Subcutaneous abdominal adipose tissue (tissue), 5 donors: Measurements from ENCODE around the gene TCF4.

ENCODE experiments used
- H3K27ac ChIP-seq: one replicate; pipeline ENCODE4 v1.7.0; 2013; ENCODE audit warnings: low read depth, mild to moderate bottlenecking, inconsistent platforms, low read length, moderate library complexity
- H3K27me3 ChIP-seq, 5 donors: one replicate each; pipeline ENCODE4 v1.7.0; 2013; ENCODE audit warnings: low read length in 5 of 5, inconsistent platforms in 1 of 5; ENCODE audit not compliant: control insufficient read depth in 5 of 5, insufficient read depth in 4 of 5
- H3K36me3 ChIP-seq, 5 donors: one replicate each; pipeline ENCODE4 v1.7.0; 2013; ENCODE audit warnings: low read length in 5 of 5; ENCODE audit not compliant: control insufficient read depth in 5 of 5, insufficient read depth in 5 of 5
- H3K4me1 ChIP-seq, 5 donors: one replicate each; pipeline ENCODE4 v1.7.0; 2013; ENCODE audit warnings: low read length in 5 of 5, mild to moderate bottlenecking in 3 of 5, moderate library complexity in 1 of 5; ENCODE audit not compliant: control insufficient read depth in 5 of 5, insufficient read depth in 5 of 5
- H3K4me3 ChIP-seq, 5 donors: one replicate each; pipeline ENCODE4 v1.7.0; 2013; ENCODE audit warnings: low read length in 5 of 5, low read depth in 1 of 5
- H3K9ac ChIP-seq, 5 donors: one replicate each; pipeline ENCODE4 v1.7.0; 2013; ENCODE audit warnings: low read length in 5 of 5, mild to moderate bottlenecking in 4 of 5, moderate library complexity in 3 of 5
- H3K9me3 ChIP-seq, 5 donors: one replicate each; pipeline ENCODE4 v1.7.0; 2013; ENCODE audit warnings: low read length in 5 of 5; ENCODE audit not compliant: control insufficient read depth in 5 of 5
- donor health status: healthy.
- donor health status: healthy.
- donor health status: healthy.
- donor health status: healthy.
- donor health status: healthy.

Gene TCF4

GRCh38 chr18:55511277-55511676 is 76.7 kb downstream of the TCF4 start:
- no peaks in the 10 kb centered on the region for H3K27me3 ChIP-seq
- H3K4me3 ChIP-seq: peak overlapping the region in 3 of 5 donors; percentile 33 to 54 (median 34)
- H3K27ac ChIP-seq: peak overlapping the region; percentile 91
- peaks cover 0 to 32% (median 13%) of the 10 kb centered on the region in 5 donors for H3K4me1 ChIP-seq
- H3K36me3 ChIP-seq: no peaks in the 10 kb centered on the region
- no peak overlapping the region for H3K9ac ChIP-seq
- H3K9me3 ChIP-seq: no peaks in the 10 kb centered on the region

GRCh38 chr18:55510809-55511208 is 77.2 kb downstream of the TCF4 start:
- H3K9ac ChIP-seq: peak overlapping the region in 2 of 5 donors; percentile 59 to 65
- H3K4me1 ChIP-seq: peaks cover 0 to 32% (median 14%) of the 10 kb centered on the region in 5 donors

GRCh38 chr18:55509631-55510324 is 78.2 kb downstream of the TCF4 start:
- H3K36me3 ChIP-seq: no peaks in the 10 kb centered on the region
- H3K9me3 ChIP-seq: no peaks in the 10 kb centered on the region
- peaks cover 0 to 32% (median 14%) of the 10 kb centered on the region in 5 donors for H3K4me1 ChIP-seq
- H3K27me3 ChIP-seq: no peaks in the 10 kb centered on the region
- peak overlapping the region; percentile 46 to 54 (median 48) for H3K4me3 ChIP-seq
- H3K9ac ChIP-seq: peak overlapping the region in 4 of 5 donors; percentile 48 to 65 (median 58)
- peak overlapping the region; percentile 91 for H3K27ac ChIP-seq

More at GRCh38 chr18:55510809-55511208, 77.2 kb downstream of the TCF4 start:
- Histone ChIP-seq H3K4me3 (peak overlapping the region; percentile 31 to 54 (median 47)), H3K9me3 (no peaks in the 10 kb centered on the region), H3K27me3 (no peaks in the 10 kb centered on the region), H3K27ac (peak overlapping the region; percentile 91), H3K36me3 (no peaks in the 10 kb centered on the region)

- Histone ChIP-seq H3K9ac (peak overlapping the region in 2 of 5 donors; percentile 36 to 51), H3K27me3 (no peaks in the 10 kb centered on the region), H3K36me3 (no peaks in the 10 kb centered on the region), H3K9me3 (no peaks in the 10 kb centered on the region), H3K4me3 (peak overlapping the region in 3 of 5 donors; percentile 6 to 49 (median 34)), H3K27ac (peak overlapping the region; percentile 91), H3K4me1 (peaks cover 0 to 35% (median 14%) of the 10 kb centered on the region in 5 donors)
Observed at GRCh38 chr18:55508651-55509050, 79.3 kb downstream of the TCF4 start.

GRCh38 chr18:55506074-55506473 is 81.9 kb downstream of the TCF4 start:
- H3K4me1 ChIP-seq: peaks cover 0 to 31% (median 11%) of the 10 kb centered on the region in 5 donors
- no peak overlapping the region for H3K27ac ChIP-seq

GRCh38 chr18:55504808-55505207 is 83.2 kb downstream of the TCF4 start:
- Histone ChIP-seq H3K9ac (no peak overlapping the region), H3K36me3 (no peaks in the 10 kb centered on the region), H3K27me3 (no peaks in the 10 kb centered on the region), H3K4me1 (peaks cover 0 to 37% (median 13%) of the 10 kb centered on the region in 5 donors), H3K4me3 (no peak overlapping the region), H3K9me3 (no peaks in the 10 kb centered on the region), H3K27ac (no peak overlapping the region)

More at GRCh38 chr18:55506074-55506473, 81.9 kb downstream of the TCF4 start:
- Histone ChIP-seq H3K9ac (no peak overlapping the region), H3K9me3 (no peaks in the 10 kb centered on the region), H3K4me3 (no peak overlapping the region), H3K36me3 (no peaks in the 10 kb centered on the region), H3K27me3 (no peaks in the 10 kb centered on the region)

GRCh38 chr18:55503167-55503820 is 84.7 kb downstream of the TCF4 start:
- Histone ChIP-seq H3K9me3 (no peaks in the 10 kb centered on the region), H3K36me3 (no peaks in the 10 kb centered on the region), H3K9ac (no peak overlapping the region), H3K4me1 (peaks cover 0 to 32% (median 7%) of the 10 kb centered on the region in 5 donors), H3K27me3 (no peaks in the 10 kb centered on the region), H3K4me3 (no peak overlapping the region), H3K27ac (no peak overlapping the region)

GRCh38 chr18:55501982-55502710 is 85.8 kb downstream of the TCF4 start:
- H3K4me3 ChIP-seq: no peak overlapping the region
- no peaks in the 10 kb centered on the region for H3K36me3 ChIP-seq
- H3K9me3 ChIP-seq: no peaks in the 10 kb centered on the region
- no peaks in the 10 kb centered on the region for H3K27me3 ChIP-seq
- H3K9ac ChIP-seq: no peak overlapping the region
- peaks cover 0 to 20% (median 7%) of the 10 kb centered on the region in 5 donors for H3K4me1 ChIP-seq
- no peak overlapping the region for H3K27ac ChIP-seq

- Histone ChIP-seq H3K9me3 (no peaks in the 10 kb centered on the region), H3K4me3 (no peak overlapping the region), H3K9ac (no peak overlapping the region), H3K36me3 (no peaks in the 10 kb centered on the region), H3K27ac (peak overlapping the region; percentile 63), H3K27me3 (no peaks in the 10 kb centered on the region), H3K4me1 (peaks cover 0 to 19% (median 7%) of the 10 kb centered on the region in 5 donors)
Observed at GRCh38 chr18:55501579-55501978, 86.4 kb downstream of the TCF4 start.
